Measurements from ENCODE around the gene BEST1.

- TF ChIP-seq GATA2 (IDR thresholded peaks at IDR 0.05; ENCODE audit: low read depth, low read length) = no peak
- TF ChIP-seq GATA3 (IDR thresholded peaks at IDR 0.05; ENCODE audit: low read depth, low read length) = no peak
These were observed 37.0 kb upstream of the BEST1 start for GRCh38 chr11:61912991-61913698.

All from SH-SY5Y (cell line).